Measurements from ENCODE around the gene UVRAG.

UVRAG gene

DNA sequence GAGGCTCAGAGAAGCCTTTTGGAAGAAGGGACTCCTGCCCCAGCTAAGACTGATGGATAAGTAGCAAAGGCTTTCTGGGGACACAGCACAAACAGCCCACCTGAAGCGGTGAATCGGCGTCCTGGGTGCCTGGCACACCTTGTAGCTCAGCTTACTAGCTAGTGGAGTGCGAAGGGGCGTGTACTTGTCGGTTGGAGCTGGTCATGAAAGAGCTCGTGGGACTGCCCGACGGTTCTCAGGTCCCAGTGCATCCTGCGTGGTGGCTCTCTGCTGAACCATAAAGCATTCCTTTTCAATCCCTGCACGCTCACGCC lies 690 bp upstream of the UVRAG start:
- no peaks in the 10 kb centered on the region for H3K36me3 ChIP-seq (ENCODE audit: insufficient read depth)
- H3K4me3 ChIP-seq (IDR thresholded peaks at IDR 0.05; ENCODE audit: insufficient read depth, low read depth, low read length) = peak overlapping the region; percentile 51
- no peaks in the 10 kb centered on the region for H3K27me3 ChIP-seq (ENCODE audit: insufficient read depth, low read depth)
- peaks cover 16% of the 10 kb centered on the region; the same call in 1 of the 2 replicates for H3K79me2 ChIP-seq (ENCODE audit: insufficient read depth, low read depth)
- no peaks in the 10 kb centered on the region for H4K20me1 ChIP-seq (ENCODE audit: insufficient read depth)
- peak overlapping the region; percentile 10; the same call in 1 of the 2 replicates for H3K9ac ChIP-seq
- peak overlapping the region; percentile 83 for H3K4me2 ChIP-seq
- peaks cover 32% of the 10 kb centered on the region for H3K4me1 ChIP-seq (ENCODE audit: low read depth, poor library complexity, severe bottlenecking)
- H2AFZ ChIP-seq (ENCODE audit: low read depth) = peak overlapping the region; percentile 64
- no peak for TF ChIP-seq CTCF (conservative IDR thresholded peaks at IDR 0.05; ENCODE audit: low read depth, low read length)
- H3K27ac ChIP-seq = no peak overlapping the region

DNA sequence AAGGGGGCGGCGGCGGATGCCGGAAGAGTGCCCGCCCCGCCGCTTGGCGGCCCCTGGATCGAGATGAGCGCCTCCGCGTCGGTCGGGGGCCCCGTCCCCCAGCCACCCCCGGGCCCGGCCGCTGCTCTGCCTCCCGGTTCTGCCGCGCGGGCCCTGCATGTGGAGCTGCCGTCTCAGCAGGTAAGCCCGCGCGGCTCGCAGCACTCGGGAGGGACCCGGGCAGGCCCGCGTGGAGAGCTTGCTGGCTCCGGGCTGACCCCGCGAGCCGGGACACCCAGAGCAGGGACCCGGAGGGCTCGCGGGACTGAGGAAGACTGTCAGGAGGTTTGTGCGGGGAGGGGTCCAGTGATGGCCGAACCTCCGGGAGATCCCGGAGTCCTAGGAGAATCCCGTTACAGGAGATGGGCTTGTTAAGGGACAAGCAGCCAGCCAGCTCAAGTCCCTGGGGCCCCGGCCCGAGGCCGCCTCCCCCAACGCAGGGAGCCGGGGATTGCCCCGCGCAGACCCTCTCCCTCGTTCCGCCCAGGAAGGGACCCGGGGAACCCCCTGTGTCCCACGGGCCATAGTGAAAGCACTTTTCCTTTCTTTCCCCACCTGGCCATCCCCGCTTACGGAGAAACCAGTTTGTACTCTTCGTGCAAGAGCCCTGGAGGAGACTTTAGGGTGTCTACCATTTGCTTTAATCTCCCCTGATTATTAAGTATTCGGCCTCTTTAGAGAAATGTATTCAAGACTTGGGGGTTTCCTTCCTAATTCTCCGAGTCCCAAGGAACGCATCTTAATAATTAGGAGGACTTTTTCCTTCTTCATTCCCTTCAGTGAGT lies 547 bp downstream of the UVRAG start:
- no peak for TF ChIP-seq CTCF (conservative IDR thresholded peaks at IDR 0.05; ENCODE audit: low read depth, low read length)
- Histone ChIP-seq H3K9ac (peak overlapping the region; percentile 65), H3K27ac (peak overlapping the region; percentile 47), H3K4me1 (ENCODE audit: low read depth, poor library complexity, severe bottlenecking) (peaks cover 44% of the 10 kb centered on the region), H3K27me3 (ENCODE audit: insufficient read depth, low read depth) (no peaks in the 10 kb centered on the region), H4K20me1 (ENCODE audit: insufficient read depth) (no peaks in the 10 kb centered on the region), H3K4me2 (peak overlapping the region; percentile 91), H3K4me3 (IDR thresholded peaks at IDR 0.05; ENCODE audit: insufficient read depth, low read depth, low read length) (peak overlapping the region; percentile 61), H2AFZ (ENCODE audit: low read depth) (peak overlapping the region; percentile 64), H3K79me2 (ENCODE audit: insufficient read depth, low read depth) (peaks cover 22% of the 10 kb centered on the region; the same call in 1 of the 2 replicates), H3K36me3 (ENCODE audit: insufficient read depth) (no peaks in the 10 kb centered on the region)

GRCh38 chr11:75816561-75817239 lies 1.7 kb downstream of the UVRAG start:
- Histone ChIP-seq H3K27me3 (ENCODE audit: insufficient read depth, low read depth) (no peaks in the 10 kb centered on the region), H3K36me3 (ENCODE audit: insufficient read depth) (no peaks in the 10 kb centered on the region), H3K4me3 (IDR thresholded peaks at IDR 0.05; ENCODE audit: insufficient read depth, low read depth, low read length) (no peak overlapping the region), H3K27ac (no peak overlapping the region), H2AFZ (ENCODE audit: low read depth) (no peak overlapping the region), H3K4me2 (peak overlapping the region; percentile 91), H3K9ac (no peak overlapping the region), H3K4me1 (ENCODE audit: low read depth, poor library complexity, severe bottlenecking) (peaks cover 51% of the 10 kb centered on the region), H3K79me2 (ENCODE audit: insufficient read depth, low read depth) (peaks cover 27% of the 10 kb centered on the region; the same call in 1 of the 2 replicates), H4K20me1 (ENCODE audit: insufficient read depth) (no peaks in the 10 kb centered on the region)
- TF ChIP-seq CTCF (conservative IDR thresholded peaks at IDR 0.05; ENCODE audit: low read depth, low read length) = no peak

- no peak overlapping the region for H3K4me2 ChIP-seq
- H3K79me2 ChIP-seq (ENCODE audit: insufficient read depth, low read depth) = peaks cover 32% of the 10 kb centered on the region; the same call in 1 of the 2 replicates
- no peaks in the 10 kb centered on the region for H3K36me3 ChIP-seq (ENCODE audit: insufficient read depth)
- H3K9ac ChIP-seq = no peak overlapping the region
- no peak overlapping the region for H3K27ac ChIP-seq
- no peak for TF ChIP-seq CTCF (conservative IDR thresholded peaks at IDR 0.05; ENCODE audit: low read depth, low read length)
- no peak overlapping the region for H3K4me3 ChIP-seq (IDR thresholded peaks at IDR 0.05; ENCODE audit: insufficient read depth, low read depth, low read length)
- H4K20me1 ChIP-seq (ENCODE audit: insufficient read depth) = 0 out of 2 replicates have a peak, but pooled peaks cover 4% of the 10 kb centered on the region
- H2AFZ ChIP-seq (ENCODE audit: low read depth) = no peak overlapping the region
- no peaks in the 10 kb centered on the region for H3K27me3 ChIP-seq (ENCODE audit: insufficient read depth, low read depth)
- peaks cover 74% of the 10 kb centered on the region for H3K4me1 ChIP-seq (ENCODE audit: low read depth, poor library complexity, severe bottlenecking)
Observed at GRCh38 chr11:75820645-75821044, 5.6 kb downstream of the UVRAG start.
